ENCODE measurements around the gene ITGAD. TPM values are rescaled to one million over a fixed set of nuclear protein-coding genes. Genes with fewer than 3 reads are reported as not detected.

ITGAD gene
- total and polyA plus RNA-seq, 2 experiments from 2014 or later: not detected

- no peak overlapping the region for H3K27ac ChIP-seq (ENCODE audit: low read depth)
- TF ChIP-seq ZNF331 (CRISPR knock-in tag; IDR thresholded peaks at IDR 0.05; ENCODE audit: low read depth) (no peak), ZNF114 (CRISPR knock-in tag; IDR thresholded peaks at IDR 0.05) (no peak), JUNB (IDR thresholded peaks at IDR 0.05; ENCODE audit: unreplicated experiment) (no peak), NANOG (IDR thresholded peaks at IDR 0.05; ENCODE audit: borderline replicate concordance) (no peak), EZH2 (IDR thresholded peaks at IDR 0.05; ENCODE audit: low read depth, unreplicated experiment) (no peak), ETS1 (IDR thresholded peaks at IDR 0.05) (no peak), REST (IDR thresholded peaks at IDR 0.05; ENCODE audit: unreplicated experiment) (no peak), STAT1 (IDR thresholded peaks at IDR 0.05; ENCODE audit: unreplicated experiment) (no peak), CREB1 (CRISPR knock-in tag; IDR thresholded peaks at IDR 0.05; ENCODE audit: low read depth) (no peak), EZH2phosphoT487 (IDR thresholded peaks at IDR 0.05; ENCODE audit: unreplicated experiment) (no peak), ZNF462 (CRISPR knock-in tag; IDR thresholded peaks at IDR 0.05) (no peak), POLR2AphosphoS5 (IDR thresholded peaks at IDR 0.05; ENCODE audit: low read depth) (no peak)
- TF ChIP-seq, protein P1, sequence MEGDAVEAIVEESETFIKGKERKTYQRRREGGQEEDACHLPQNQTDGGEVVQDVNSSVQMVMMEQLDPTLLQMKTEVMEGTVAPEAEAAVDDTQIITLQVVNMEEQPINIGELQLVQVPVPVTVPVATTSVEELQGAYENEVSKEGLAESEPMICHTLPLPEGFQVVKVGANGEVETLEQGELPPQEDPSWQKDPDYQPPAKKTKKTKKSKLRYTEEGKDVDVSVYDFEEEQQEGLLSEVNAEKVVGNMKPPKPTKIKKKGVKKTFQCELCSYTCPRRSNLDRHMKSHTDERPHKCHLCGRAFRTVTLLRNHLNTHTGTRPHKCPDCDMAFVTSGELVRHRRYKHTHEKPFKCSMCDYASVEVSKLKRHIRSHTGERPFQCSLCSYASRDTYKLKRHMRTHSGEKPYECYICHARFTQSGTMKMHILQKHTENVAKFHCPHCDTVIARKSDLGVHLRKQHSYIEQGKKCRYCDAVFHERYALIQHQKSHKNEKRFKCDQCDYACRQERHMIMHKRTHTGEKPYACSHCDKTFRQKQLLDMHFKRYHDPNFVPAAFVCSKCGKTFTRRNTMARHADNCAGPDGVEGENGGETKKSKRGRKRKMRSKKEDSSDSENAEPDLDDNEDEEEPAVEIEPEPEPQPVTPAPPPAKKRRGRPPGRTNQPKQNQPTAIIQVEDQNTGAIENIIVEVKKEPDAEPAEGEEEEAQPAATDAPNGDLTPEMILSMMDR (conservative IDR thresholded peaks at IDR 0.05; ENCODE audit: low read depth in 2 of 2): no peak
- Mint-ChIP-seq H3K4me1 (no peaks in the 10 kb centered on the region), H3K9me3 (peaks cover 2% of the 10 kb centered on the region; the same call in 2 of the 3 replicates), H3K27me3 (ENCODE audit: insufficient read depth, low read depth, poor library complexity) (peaks cover 7% of the 10 kb centered on the region), H3K27ac (no peak overlapping the region), H3K36me3 (ENCODE audit: low read depth) (no peaks in the 10 kb centered on the region; the same call in 2 of the 3 replicates), H3K4me3 (no peak overlapping the region)
- ATAC-seq (no peak), DNase-seq (ENCODE audit: low spot score) (no peak)
- no peaks in the 10 kb centered on the region for H3K27me3 ChIP-seq (ENCODE audit: insufficient read depth)
- H2AFZ ChIP-seq: no peak overlapping the region
- H3K9me2 ChIP-seq (ENCODE audit: insufficient read depth): no peaks in the 10 kb centered on the region
- no peaks in the 10 kb centered on the region for H3K4me1 ChIP-seq (ENCODE audit: insufficient read depth)
- H3K36me3 ChIP-seq (ENCODE audit: insufficient read depth): no peaks in the 10 kb centered on the region
- no peaks in the 10 kb centered on the region for H3F3A ChIP-seq (replicated peaks; ENCODE audit: low read depth)
- no peaks in the 10 kb centered on the region for H3K79me2 ChIP-seq (replicated peaks; ENCODE audit: insufficient read depth)
- H3K4me2 ChIP-seq: no peak overlapping the region
- no peak overlapping the region for H3K4me3 ChIP-seq
- H4K20me1 ChIP-seq (replicated peaks; ENCODE audit: insufficient read depth): no peaks in the 10 kb centered on the region
Observed at GRCh38 chr16:31416371-31416770, 23.2 kb downstream of the ITGAD start.

Measured in GM23338 (cell line).